Endothelial cell of umbilical vein (primary cell): ENCODE results near the gene VSNL1. TPM values are rescaled to one million over a fixed set of nuclear protein-coding genes. Genes with fewer than 3 reads are reported as not detected.

Source experiments
- BruUV-seq: library from RNA; stranded (reverse); fragments of 400-500 nt; replicated peaks from 2 replicates; lab custom pipeline; 2021; lab: Mats Ljungman, UMichigan
- CTCF ChIA-PET: fragments of 300-600, 350-600 bp; sonication (Branson Sonifier 250); formaldehyde crosslinking; loops from one replicate; lab custom pipeline; 2021; ENCODE audit warnings: antibody characterized with exemption, inconsistent platforms; lab: Charles Lee
- POLR2A ChIA-PET: fragments of 300-600, 350-600 bp; sonication (Branson Sonifier 250); formaldehyde crosslinking; loops from one replicate; lab custom pipeline; 2021; ENCODE audit warnings: antibody characterized with exemption, inconsistent platforms; lab: Charles Lee
- DNase-seq: peaks from one replicate; pipeline ENCODE4 v3.0.0-alpha.2; 2011; ENCODE audit warnings: low read depth, low spot score
- FAIRE-seq: peaks from 2 replicates; lab custom pipeline; 2011; peaks lifted over from hg19 to GRCh38; lab: Jason Lieb, UNC
- H2AFZ ChIP-seq: 2 replicates; pipeline ENCODE4 v1.6.0; 2012; ENCODE audit warnings: low read depth, low read length, control low read depth, inconsistent platforms
- H3K27ac ChIP-seq: 2 replicates; pipeline ENCODE4 v1.5.1; 2011; ENCODE audit warnings: low read depth, mild to moderate bottlenecking, control low read depth, low read length, moderate library complexity; ENCODE audit not compliant: insufficient read depth
- H3K27me3 ChIP-seq, 2 experiments: 2 replicates each; pipeline versions ENCODE4 v1.6.0 to v1.6.1; 2011; ENCODE audit warnings: low read length in 2 of 2, mixed read lengths in 1 of 2; ENCODE audit not compliant: control insufficient read depth in 2 of 2, insufficient read depth in 2 of 2
- H3K36me3 ChIP-seq, 2 experiments: 2 replicates in 1 of 2; 3 replicates in 1 of 2; pipeline ENCODE4 v1.5.1; 2011; ENCODE audit warnings: low read length in 2 of 2, mild to moderate bottlenecking in 1 of 2, moderate library complexity in 1 of 2; ENCODE audit not compliant: control insufficient read depth in 2 of 2, insufficient read depth in 2 of 2; ENCODE audit errors: extremely low read depth in 1 of 2
- H3K4me1 ChIP-seq: 3 replicates; pipeline ENCODE4 v1.5.1; 2011; ENCODE audit warnings: mild to moderate bottlenecking, low read length; ENCODE audit not compliant: control insufficient read depth, insufficient read depth; ENCODE audit errors: extremely low read depth
- H3K4me2 ChIP-seq: 2 replicates; pipeline ENCODE4 v1.6.1; 2011; ENCODE audit warnings: low read length, control low read depth, mixed read lengths; ENCODE audit not compliant: insufficient read depth
- H3K4me3 ChIP-seq, 3 experiments: fragments of 200-600 bp in 1 of 3; sonication (generic), shearing (Covaris generic) in 1 of 3; replicated peaks in 1 of 3; 2 replicates each; pipeline ENCODE4 v1.5.1; 2011 to 2016; ENCODE audit warnings: control low read depth in 3 of 3, low read length in 3 of 3, mild to moderate bottlenecking in 2 of 3, inconsistent platforms in 1 of 3, low read depth in 1 of 3, moderate library complexity in 1 of 3; ENCODE audit not compliant: insufficient read depth in 1 of 3
- H3K79me2 ChIP-seq: 2 replicates; pipeline ENCODE4 v1.6.0; 2012; ENCODE audit warnings: low read length, inconsistent platforms; ENCODE audit not compliant: control insufficient read depth, insufficient read depth
- H3K9ac ChIP-seq: replicated peaks from 2 replicates; pipeline ENCODE3; 2011; ENCODE audit warnings: low read length, control low read depth; ENCODE audit not compliant: insufficient read depth; ENCODE audit errors: extremely low read depth
- H3K9me1 ChIP-seq: replicated peaks from 3 replicates; pipeline ENCODE4 v1.6.0; 2011; ENCODE audit warnings: mild to moderate bottlenecking, low read length; ENCODE audit not compliant: control insufficient read depth, insufficient read depth; ENCODE audit errors: extremely low read depth
- H3K9me3 ChIP-seq: replicated peaks from 2 replicates; pipeline ENCODE4 v1.5.1; 2012; ENCODE audit warnings: low read length, inconsistent platforms; ENCODE audit not compliant: control insufficient read depth, insufficient read depth
- H4K20me1 ChIP-seq: replicated peaks from 2 replicates; pipeline ENCODE3; 2011; ENCODE audit warnings: mild to moderate bottlenecking, low read length; ENCODE audit not compliant: control insufficient read depth, insufficient read depth; ENCODE audit errors: extremely low read depth
- EZH2 ChIP-seq: IDR thresholded peaks from 2 replicates; pipeline ENCODE4 v1.6.1; 2012; ENCODE audit warnings: borderline replicate concordance, low read depth, mild to moderate bottlenecking, moderate library complexity, low read length, inconsistent platforms; ENCODE audit not compliant: severe bottlenecking
- FOS ChIP-seq: IDR thresholded peaks from 2 replicates; pipeline ENCODE4 v1.6.1; 2011; ENCODE audit warnings: mild to moderate bottlenecking, low read length, moderate library complexity, borderline replicate concordance; ENCODE audit not compliant: insufficient read depth
- GATA2 ChIP-seq: IDR thresholded peaks from 2 replicates; pipeline ENCODE4 v1.7.0; 2011; ENCODE audit warnings: low read depth, mild to moderate bottlenecking, moderate library complexity, mixed read lengths, low read length; ENCODE audit not compliant: insufficient read length, insufficient read depth
- JUN ChIP-seq: IDR thresholded peaks from 2 replicates; pipeline ENCODE4 v1.6.1; 2011; ENCODE audit warnings: borderline replicate concordance, low read depth; ENCODE audit not compliant: insufficient read length, insufficient read depth
- MYC ChIP-seq: IDR thresholded peaks from one replicate; pipeline ENCODE4 v1.6.1; 2011; ENCODE audit warnings: mild to moderate bottlenecking, low read depth, low read length
- POLR2A ChIP-seq: IDR thresholded peaks from 2 replicates; pipeline ENCODE4 v1.6.1; 2012; ENCODE audit warnings: low read depth, mild to moderate bottlenecking, control low read depth, low read length
- POLR2AphosphoS5 ChIP-seq: IDR thresholded peaks from 2 replicates; pipeline ENCODE4 v1.6.1; 2012; ENCODE audit warnings: low read depth, mild to moderate bottlenecking, control low read depth, low read length, moderate library complexity; ENCODE audit not compliant: insufficient read depth
- dilution Hi-C: fragments of 300-500 bp; cut with MboI; formaldehyde crosslinking; loops from one replicate; pipeline ENCODE4 v1.15.0; 2019; ENCODE audit warnings: low sequenced_read_pairs; ENCODE audit not compliant: extremely low pct_ligation_motif_present
- intact Hi-C: fragments of 100-400 bp; cut with micrococcal nuclease; formaldehyde crosslinking; loops from one replicate; pipeline ENCODE4 v1.10.0; 2022
- polyA plus RNA-seq, 4 experiments: library from polyadenylated mRNA; depleted of rRNA in 3 of 4; stranded (reverse) in 3 of 4; unstranded in 1 of 4; fragments of >200 nt; gene quantifications; 2 replicates each; pipeline versions ENCODE4 v1.2.1 to v1.2.3, GENCODE V29; 2011 to 2012; ENCODE audit warnings: missing spikeins in 1 of 4
- total RNA-seq: library from RNA; stranded (reverse); gene quantifications from 2 replicates; pipeline ENCODE4 v1.2.3, GENCODE V29; 2021
- TF ChIP-seq, protein P1 (sequence below): IDR thresholded peaks from 2 replicates; pipeline ENCODE4 v1.6.1; 2011; ENCODE audit not compliant: insufficient read depth, insufficient read length
- TF ChIP-seq, protein P2 (sequence below), 2 donors: IDR thresholded peaks; 1 replicate in 1 of 2; 2 replicates in 1 of 2; pipeline ENCODE4 v1.5.1; 2011; ENCODE audit warnings: low read length in 2 of 2, mild to moderate bottlenecking in 2 of 2, moderate library complexity in 2 of 2, control low read depth in 1 of 2, inconsistent platforms in 1 of 2, low read depth in 1 of 2; ENCODE audit not compliant: insufficient read depth in 1 of 2; ENCODE audit errors: extremely low read depth in 1 of 2

VSNL1 gene
- total and polyA plus RNA-seq, 2 donors (not counting 3 experiments of a cell fraction or from before 2014, with no cell fraction given): not detected

DNA sequence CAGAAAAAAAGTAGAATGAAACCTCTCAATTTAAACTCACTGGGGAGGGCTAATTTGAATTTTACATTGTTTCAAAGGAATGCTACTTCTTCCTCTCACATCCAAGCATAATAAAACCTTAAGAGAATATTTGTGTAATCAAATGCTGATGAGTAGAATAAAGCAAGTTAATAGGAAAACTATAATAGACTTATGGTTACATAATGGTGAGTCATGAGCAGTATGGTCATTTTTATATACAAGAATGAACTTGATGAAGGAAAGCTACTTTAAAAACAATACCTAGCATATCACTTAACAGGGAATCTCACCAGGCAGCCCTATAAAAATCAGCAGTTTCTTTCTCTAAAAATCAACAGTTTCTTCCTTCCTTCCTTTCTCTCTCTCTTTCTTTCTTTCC, 80.3 kb downstream of the VSNL1 start:
- FAIRE-seq (no peak), DNase-seq (peak; percentile 7)
- no peaks in the 10 kb centered on the region for H3K79me2 ChIP-seq
- H4K20me1 ChIP-seq: no peaks in the 10 kb centered on the region
- H3K9ac ChIP-seq: no peak overlapping the region
- no peaks in the 10 kb centered on the region for H3K4me1 ChIP-seq
- ChIA-PET CTCF (interaction anchor here (1.3 kb wide), 1 partner anchor 51 kb away, joined by 3 read pairs; no protein-coding TSS in a partner anchor), POLR2A (no interaction called here)
- dilution Hi-C loops (no loop called here), intact Hi-C loops (no loop called here)
- H3K36me3 ChIP-seq: no peaks in the 10 kb centered on the region
- no TSS peak for BruUV-seq
- no peak overlapping the region for H3K27ac ChIP-seq
- no peak overlapping the region for H3K4me2 ChIP-seq
- no peak overlapping the region for H3K4me3 ChIP-seq
- H3K9me3 ChIP-seq: no peaks in the 10 kb centered on the region
- TF ChIP-seq, protein P1, sequence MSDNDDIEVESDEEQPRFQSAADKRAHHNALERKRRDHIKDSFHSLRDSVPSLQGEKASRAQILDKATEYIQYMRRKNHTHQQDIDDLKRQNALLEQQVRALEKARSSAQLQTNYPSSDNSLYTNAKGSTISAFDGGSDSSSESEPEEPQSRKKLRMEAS: no peak
- peak; percentile 21 for TF ChIP-seq JUN
- TF ChIP-seq FOS: peak; percentile 34
- no peaks in the 10 kb centered on the region for H3K9me1 ChIP-seq
- H3K27me3 ChIP-seq: no peaks in the 10 kb centered on the region
- no peak overlapping the region for H2AFZ ChIP-seq

DNA sequence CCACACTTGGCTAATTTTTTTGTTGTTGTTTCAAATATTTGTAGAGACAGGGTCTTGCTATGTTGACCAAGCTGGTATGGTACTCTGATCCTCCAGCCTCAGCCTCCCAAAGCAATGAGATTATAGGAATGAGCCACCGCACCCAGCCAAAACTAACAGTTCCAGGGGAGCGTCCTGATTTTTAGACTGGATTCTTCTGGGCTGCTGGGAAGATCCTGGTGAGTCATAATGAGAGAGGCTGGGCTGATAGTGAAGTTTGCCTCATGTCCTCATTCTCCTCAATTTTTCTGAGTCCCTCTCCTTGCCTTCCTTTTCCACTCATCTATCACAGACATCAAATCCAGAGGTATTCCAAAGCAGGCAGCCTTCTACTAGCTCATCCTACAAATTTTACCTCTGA, 81.3 kb downstream of the VSNL1 start:
- Histone ChIP-seq H3K4me2 (no peak overlapping the region), H3K4me3 (no peak overlapping the region), H3K9ac (no peak overlapping the region), H2AFZ (no peak overlapping the region), H3K27ac (no peak overlapping the region), H3K9me3 (no peaks in the 10 kb centered on the region), H3K4me1 (no peaks in the 10 kb centered on the region), H4K20me1 (no peaks in the 10 kb centered on the region), H3K36me3 (no peaks in the 10 kb centered on the region), H3K9me1 (no peaks in the 10 kb centered on the region), H3K27me3 (no peaks in the 10 kb centered on the region), H3K79me2 (no peaks in the 10 kb centered on the region)
- intact Hi-C loops: no loop called here
- no TSS peak for BruUV-seq
- TF ChIP-seq MYC (no peak), GATA2 (no peak), FOS (no peak), EZH2 (no peak), JUN (no peak), POLR2AphosphoS5 (no peak), POLR2A (no peak)
- TF ChIP-seq, protein P1: no peak
- TF ChIP-seq, protein P2, sequence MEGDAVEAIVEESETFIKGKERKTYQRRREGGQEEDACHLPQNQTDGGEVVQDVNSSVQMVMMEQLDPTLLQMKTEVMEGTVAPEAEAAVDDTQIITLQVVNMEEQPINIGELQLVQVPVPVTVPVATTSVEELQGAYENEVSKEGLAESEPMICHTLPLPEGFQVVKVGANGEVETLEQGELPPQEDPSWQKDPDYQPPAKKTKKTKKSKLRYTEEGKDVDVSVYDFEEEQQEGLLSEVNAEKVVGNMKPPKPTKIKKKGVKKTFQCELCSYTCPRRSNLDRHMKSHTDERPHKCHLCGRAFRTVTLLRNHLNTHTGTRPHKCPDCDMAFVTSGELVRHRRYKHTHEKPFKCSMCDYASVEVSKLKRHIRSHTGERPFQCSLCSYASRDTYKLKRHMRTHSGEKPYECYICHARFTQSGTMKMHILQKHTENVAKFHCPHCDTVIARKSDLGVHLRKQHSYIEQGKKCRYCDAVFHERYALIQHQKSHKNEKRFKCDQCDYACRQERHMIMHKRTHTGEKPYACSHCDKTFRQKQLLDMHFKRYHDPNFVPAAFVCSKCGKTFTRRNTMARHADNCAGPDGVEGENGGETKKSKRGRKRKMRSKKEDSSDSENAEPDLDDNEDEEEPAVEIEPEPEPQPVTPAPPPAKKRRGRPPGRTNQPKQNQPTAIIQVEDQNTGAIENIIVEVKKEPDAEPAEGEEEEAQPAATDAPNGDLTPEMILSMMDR (IDR thresholded peaks at IDR 0.05; ENCODE audit: extremely low read depth in 1 of 2, insufficient read depth in 1 of 2, low read depth in 1 of 2, low read length in 2 of 2): no peak
- dilution Hi-C loops: no loop called here
- CTCF ChIA-PET: interaction anchor here (1.3 to 1.9 kb wide), 2 partner anchors 24 to 50 kb away, joined by 3 to 5 read pairs; no protein-coding TSS in a partner anchor
- FAIRE-seq: no peak
- no peak for DNase-seq
- POLR2A ChIA-PET: no interaction called here
